NCI-H2107 treated with DMSO at 0.1 percent for 48 hours (cell line): ENCODE data around the gene ANKRD30A.
"Not testable (repeated sequence)": the region's sequence is repeated elsewhere in the genome, so short reads cannot be mapped to it uniquely, and the experiment has no call there.

Experiments
- DNase-seq: peaks from one replicate; lab custom pipeline; 2025; ENCODE audit not compliant: unreplicated experiment; lab: John Stamatoyannopoulos, UW

The ANKRD30A gene

GRCh38 chr10:37268266-37268665 lies 142.9 kb downstream of the ANKRD30A start:
- DNase-seq, result no peak

GRCh38 chr10:37269554-37270256 lies 144.3 kb downstream of the ANKRD30A start:
- no peak for DNase-seq

- DNase-seq, result no peak
These were observed 149.9 kb downstream of the ANKRD30A start for GRCh38 chr10:37275216-37275777.

GRCh38 chr10:37285063-37285462 lies 159.7 kb downstream of the ANKRD30A start:
- DNase-seq, result no peak

- no peak for DNase-seq
These were observed 164.6 kb downstream of the ANKRD30A start for GRCh38 chr10:37289833-37290464.

GRCh38 chr10:37301271-37301670 lies 175.9 kb downstream of the ANKRD30A start:
- no peak for DNase-seq

GRCh38 chr10:37304036-37304435 lies 178.6 kb downstream of the ANKRD30A start:
- no peak for DNase-seq

- no peak for DNase-seq
These were observed 189.0 kb downstream of the ANKRD30A start for GRCh38 chr10:37314350-37314749.

GRCh38 chr10:37314862-37315261 lies 189.5 kb downstream of the ANKRD30A start:
- DNase-seq, result no peak

- no peak for DNase-seq
These were observed 219.0 kb downstream of the ANKRD30A start for GRCh38 chr10:37344413-37344812.

- no peak for DNase-seq
These were observed 254.6 kb downstream of the ANKRD30A start for GRCh38 chr10:37379991-37380390.

- DNase-seq, result no peak
These were observed 255.9 kb downstream of the ANKRD30A start for GRCh38 chr10:37381271-37381670.

- no peak for DNase-seq
These were observed 259.5 kb downstream of the ANKRD30A start for GRCh38 chr10:37384923-37385322.

GRCh38 chr10:37390926-37391325 lies 265.5 kb downstream of the ANKRD30A start:
- no peak for DNase-seq

- DNase-seq, result not testable (repeated sequence)
These were observed 275.4 kb downstream of the ANKRD30A start for GRCh38 chr10:37400774-37401173.

- no peak for DNase-seq
These were observed 275.8 kb downstream of the ANKRD30A start for GRCh38 chr10:37401225-37401624.

GRCh38 chr10:37403776-37404175 lies 278.4 kb downstream of the ANKRD30A start:
- no peak for DNase-seq
